CD4-positive, alpha-beta T cell treated with Interleukin-6 for 4 hours (primary cell): ENCODE results near the gene GNAZ.

Experiments
- DNase-seq: peaks from one replicate; pipeline ENCODE4 v3.0.0-alpha.2; 2020; ENCODE audit warnings: mixed read lengths

The GNAZ gene

DNA sequence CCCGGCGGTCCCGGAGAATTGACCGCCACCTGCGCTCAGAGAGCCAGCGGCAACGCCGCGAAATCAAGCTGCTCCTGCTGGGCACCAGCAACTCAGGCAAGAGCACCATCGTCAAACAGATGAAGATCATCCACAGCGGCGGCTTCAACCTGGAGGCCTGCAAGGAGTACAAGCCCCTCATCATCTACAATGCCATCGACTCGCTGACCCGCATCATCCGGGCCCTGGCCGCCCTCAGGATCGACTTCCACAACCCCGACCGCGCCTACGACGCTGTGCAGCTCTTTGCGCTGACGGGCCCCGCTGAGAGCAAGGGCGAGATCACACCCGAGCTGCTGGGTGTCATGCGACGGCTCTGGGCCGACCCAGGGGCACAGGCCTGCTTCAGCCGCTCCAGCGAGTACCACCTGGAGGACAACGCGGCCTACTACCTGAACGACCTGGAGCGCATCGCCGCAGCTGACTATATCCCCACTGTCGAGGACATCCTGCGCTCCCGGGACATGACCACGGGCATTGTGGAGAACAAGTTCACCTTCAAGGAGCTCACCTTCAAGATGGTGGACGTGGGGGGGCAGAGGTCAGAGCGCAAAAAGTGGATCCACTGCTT, 25.5 kb downstream of the GNAZ start:
- no peak for DNase-seq

DNA sequence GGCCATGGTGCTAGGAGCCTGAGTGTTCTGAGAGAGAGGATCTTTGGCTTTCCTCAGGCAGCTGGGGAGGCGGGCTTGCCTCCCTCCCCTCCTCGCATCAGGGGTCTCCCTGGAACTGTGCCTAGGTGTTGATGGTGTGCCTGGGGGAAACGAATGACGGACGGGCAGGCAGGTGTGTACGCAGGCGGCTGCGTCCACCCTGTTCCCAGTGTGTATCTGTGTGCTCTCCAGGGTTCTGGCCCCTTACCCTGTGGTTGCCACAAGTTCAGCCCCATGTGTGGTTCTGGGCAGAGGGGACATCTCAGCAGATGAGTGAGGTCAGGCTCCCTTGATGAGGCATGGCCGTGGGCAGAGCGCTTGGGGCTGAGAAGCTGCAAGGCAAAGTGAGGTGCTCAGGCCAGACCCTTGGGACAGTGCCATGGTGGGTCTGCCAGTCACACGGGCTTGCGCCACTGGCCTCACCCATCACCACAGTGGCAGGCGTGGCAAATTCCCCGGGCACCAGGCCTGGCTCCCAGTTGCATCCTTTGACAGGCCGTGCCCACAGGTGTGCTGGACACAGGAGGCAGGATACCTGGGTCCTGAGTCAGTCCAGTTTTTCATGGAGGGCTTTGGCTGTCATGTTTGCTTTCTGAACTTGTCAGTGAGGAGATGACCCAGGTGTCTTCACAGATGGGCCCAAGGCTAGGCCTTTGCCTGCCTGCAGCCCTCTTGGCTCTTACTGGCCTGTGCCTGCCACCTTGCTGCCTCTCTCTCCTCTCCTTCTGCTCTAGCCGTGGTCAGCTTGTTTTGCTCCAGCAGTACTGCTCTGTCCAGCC, 27.3 kb downstream of the GNAZ start:
- DNase-seq: no peak

DNA sequence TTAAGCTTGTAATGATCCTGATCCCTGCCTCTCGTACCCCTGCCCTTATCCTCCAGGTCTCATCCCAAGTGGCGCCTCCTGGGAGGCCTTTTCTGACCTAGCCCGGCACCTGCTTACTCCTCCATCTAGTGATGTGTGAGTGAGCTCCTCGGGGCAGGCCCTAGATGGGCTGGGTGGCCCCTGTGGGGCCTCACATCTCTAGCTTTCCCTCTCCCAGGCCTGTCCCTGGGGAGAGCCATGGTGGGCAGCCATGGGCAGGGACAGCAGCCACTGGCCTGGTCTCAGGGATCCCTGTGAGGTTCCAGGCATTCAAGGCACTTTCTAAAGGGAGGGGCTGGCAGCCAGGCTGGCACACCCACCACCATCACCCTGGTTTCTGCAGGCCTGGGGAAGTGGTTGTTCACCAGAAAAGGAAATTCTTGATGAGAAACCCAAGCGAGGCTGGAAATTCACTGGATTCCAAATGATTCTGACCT, 27.9 kb downstream of the GNAZ start:
- DNase-seq: no peak

DNA sequence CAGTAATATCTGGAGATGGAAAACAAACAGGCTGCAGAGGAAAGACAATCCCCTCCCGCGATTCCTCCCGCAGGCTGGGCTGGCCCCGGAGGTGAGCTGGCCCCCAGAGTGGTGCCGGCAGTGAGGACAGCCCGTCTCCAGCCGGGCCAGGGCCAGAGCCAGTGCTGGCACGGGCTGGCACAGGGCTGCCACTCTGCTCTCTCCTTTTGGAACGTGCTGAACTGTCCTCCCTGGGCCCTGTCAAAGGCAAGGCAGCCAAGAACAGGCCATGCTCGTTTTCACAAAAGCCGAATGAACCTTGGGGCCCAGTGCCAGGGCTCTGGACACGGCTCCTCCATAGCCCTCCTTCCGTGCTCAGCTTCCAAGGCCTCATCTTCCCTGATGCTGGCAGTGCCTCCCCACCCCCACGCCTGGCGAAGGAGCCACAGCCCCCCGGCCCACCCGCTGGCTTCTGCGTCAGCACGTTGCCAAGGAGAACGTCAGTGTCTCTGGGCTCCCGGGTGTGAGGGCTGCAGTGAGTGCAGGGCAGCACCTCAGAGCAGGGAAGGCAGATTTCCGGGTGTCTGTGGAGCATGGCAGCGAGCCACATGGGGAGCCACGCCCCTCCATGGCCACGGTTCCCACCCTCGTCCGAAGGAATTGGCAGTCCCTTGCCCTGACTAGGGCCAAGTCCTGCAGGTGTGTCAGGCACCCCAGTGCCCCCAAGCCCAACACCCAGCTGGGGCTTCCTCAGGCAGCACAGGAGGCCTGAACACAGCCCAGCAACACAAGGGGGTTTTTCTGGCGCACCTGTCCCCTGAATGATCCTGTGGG, 28.6 kb downstream of the GNAZ start:
- DNase-seq: no peak

DNA sequence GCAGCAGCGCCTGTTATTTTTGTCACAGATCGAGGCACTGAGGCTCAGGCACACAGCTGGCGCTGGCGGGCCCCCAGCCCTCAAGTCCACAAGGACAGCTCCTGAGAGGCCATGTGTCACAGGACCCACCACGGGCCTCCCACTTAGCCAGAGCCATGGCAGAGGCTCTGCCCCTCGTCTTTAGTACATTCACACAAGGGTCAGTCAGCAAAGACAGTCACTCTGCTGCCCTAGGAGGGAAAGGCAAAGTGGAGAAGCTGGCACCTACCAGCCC, 29.1 kb downstream of the GNAZ start:
- no peak for DNase-seq

DNA sequence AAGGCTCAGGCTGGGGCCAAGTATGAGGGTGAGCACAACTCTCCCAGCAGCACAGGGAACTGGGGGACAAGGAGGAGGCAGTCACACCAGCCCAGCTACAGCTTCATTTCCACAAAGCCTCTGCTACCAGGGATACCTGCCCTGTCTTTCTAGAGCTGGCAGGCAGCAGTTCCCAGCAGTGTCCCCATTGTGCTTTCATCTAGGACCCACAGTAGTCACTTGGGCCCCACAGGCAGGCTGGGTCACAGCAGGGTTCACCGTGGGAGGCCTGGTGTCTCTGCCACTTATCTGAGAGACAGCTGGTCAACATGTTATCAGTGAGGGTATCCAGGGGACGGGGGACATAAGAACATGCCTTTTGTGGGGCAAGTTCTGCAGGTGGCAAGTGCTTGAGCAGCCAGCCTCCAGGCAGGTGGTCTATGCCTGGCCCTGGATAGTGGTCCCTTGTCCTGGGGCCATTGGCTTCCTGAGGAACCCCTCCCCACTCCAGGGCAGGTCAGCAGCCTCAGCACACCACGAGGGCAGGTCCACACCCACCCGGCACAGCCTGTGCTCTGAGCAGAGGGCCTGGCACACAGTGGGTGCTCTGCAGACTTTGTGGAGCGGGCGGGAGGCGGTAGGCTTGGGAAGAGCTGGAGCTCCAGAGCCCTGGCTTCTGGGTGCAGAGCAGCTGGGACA, 29.9 kb downstream of the GNAZ start:
- DNase-seq: no peak

DNA sequence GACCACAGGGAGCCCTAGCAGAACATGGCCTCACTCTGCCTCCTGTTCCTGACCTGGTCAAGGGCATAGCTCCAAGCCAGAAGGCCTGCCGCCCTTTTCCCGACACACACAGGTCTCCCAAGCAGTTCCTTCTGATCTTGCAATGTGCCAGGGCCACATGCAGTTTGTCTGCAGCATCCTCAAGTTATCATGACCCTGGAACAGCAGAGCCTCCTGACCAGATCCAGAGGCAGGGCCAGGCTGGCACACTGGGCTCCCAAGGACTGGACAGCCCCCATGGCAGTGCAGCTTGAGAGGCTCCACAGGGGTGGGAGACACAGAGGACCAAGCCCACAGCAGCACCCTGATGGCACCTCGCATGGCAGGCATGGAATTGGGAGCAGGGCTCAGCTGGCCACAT, 31.2 kb downstream of the GNAZ start:
- no peak for DNase-seq

DNA sequence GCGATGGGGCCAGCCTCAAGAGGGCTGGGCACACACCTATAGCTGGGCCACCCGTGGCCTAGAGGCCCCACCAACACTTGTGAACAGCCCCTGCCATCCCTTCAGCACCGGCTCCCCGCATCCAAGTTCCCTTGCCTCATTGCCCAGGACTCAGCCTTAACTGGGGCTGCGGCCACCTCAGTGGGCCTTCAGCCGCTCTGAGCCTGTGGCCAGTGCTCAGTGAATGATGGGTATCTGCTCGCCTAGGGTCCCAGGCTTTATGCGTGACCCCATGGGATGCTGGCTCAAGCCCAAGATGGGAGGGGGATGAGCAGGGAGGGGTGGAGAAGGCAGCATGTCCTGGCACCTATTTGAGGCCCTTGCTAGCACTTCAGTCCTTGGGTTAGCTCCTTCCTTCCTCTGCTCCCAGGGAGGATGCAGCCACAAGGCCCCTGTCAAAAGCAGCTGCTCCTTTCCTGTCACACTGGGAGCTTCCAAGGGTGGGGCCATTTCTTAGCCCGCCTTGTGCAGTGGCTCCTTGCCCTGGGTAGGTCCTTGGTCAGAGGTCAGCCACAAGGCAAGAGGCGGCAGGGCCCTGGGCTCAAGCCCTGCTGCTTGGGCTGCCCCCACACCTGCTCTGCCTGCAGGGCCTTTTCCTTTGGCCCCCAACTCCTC, 31.8 kb downstream of the GNAZ start:
- DNase-seq: no peak

DNA sequence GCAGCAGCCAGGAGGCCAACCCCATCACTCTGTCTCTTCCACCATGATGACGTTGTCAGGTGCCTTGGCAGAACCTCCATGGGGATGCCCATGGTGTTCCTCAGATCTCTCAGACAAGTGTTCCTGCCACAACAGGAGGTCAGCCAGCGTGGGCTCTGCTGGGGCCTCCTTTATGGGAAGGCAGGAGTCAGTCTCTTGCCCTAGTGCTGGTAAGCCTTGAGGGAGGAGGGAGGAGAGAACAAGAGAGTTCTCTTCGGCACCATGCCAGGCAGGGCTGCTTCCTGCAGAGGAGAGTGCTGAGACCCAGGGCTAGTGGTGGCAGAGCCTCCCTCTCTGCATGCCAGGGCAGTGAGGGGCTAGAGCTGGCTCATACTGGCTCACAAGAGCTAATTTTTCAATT, 32.5 kb downstream of the GNAZ start:
- no peak for DNase-seq

DNA sequence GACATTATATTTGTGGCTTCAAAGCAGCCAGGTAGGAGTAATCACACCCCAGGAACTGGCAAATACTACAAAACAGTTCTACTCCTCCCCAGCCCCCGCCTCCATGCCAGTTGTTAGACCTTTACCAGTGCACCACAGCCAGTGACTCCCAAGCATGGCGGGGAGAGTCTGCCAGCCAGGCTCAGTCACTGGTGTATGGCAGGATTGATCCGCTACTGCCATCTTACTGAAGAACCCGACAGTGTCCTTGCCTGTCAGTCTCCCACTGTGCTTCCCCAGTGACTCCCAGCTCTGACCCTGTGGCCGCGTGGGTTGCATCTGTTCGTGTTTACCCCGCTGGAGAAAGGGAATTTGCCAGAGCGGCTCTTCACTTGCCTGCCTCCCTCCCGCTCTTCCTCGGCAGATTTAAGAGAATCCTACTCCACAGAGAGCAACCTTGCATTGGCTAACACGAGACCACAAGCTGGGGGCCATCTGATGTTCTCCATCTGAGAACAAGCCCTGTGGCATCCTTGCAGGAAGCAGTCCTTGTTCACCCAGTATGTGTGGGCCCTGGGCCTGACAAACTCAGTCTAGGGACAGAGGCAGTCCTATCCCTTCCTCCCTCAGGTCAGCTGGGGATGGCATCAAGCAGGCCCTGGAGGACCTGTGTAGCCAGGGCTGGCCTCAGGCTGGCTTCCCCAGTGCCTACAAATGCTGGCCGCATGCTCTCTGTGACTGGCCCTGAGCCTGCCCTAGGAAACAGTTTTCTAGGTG, 33.1 kb downstream of the GNAZ start:
- no peak for DNase-seq

DNA sequence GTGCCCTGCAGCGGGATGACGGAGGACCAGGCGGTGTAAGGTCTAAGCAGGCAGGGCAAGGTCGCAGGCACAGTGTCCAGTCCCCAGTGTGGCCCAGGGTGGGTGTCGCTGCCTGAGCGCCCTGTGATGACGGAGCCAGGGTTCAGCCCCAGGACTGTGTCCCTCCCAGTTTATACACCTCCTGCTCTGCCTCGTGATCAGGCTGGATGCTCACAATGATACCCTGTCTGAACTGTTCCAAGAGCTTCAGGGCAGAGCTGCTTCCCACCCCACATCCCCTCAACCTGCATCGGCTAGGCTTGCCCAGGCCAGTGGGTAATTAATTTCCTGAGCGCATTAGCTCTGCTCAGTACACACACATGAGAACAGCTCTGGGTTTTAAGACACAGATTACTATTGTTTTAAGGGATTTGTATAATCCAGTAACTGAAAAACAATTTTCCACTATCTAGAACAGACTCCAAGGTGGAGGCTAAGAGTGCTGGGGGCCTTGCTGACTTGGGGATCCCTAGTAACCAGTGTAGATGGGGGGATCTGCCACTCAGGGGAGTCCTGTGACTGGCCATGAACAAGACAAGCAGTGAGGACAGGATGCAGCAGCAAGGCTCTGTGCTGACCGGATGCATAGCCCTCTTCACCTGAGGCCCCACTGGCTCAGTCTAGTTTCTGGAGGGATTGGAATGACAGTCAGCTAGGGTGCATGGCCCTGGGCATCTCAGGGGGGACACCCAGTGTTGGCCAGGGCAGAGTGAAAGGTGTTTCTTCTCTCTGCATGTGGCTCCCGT, 34.1 kb downstream of the GNAZ start:
- DNase-seq: no peak

DNA sequence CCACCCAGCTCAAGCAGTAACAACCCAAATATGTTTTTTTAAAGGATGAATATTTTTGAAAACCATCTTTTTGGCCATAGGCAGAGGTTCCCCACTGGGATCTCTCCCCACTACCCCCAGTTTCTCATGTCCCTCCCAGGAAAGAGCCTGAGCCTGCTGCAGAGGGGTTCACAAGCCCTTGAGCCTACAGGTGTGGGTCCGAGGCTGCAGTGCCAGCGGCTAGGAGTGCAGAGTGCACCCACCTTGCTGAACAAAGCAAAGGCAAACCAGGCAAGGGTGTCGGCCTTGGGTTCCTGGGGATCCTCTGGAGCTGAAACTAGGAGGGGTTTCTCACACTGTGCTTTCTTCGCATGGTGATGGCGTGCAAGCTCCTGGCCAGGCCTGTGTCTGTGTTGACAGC, 35.0 kb downstream of the GNAZ start:
- DNase-seq: no peak

DNA sequence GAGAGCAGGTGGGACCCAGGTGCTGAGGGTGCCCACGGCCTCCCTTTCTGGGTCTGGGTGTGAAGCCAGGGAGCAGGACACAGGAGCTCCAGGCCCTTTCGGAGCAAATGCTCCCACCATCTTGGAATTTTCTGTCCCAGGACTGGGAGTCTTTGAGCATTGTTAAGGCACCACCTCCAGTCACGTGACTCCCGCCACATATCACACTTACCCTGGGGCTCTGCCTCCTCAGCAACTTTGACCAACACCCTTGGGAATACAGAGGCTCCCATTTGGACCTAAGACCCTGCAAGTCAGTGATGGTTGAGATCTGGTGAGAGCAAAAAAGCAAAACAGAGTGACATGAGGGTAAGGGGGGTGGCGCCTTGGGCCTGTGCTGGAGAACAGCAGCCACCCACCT, 35.6 kb downstream of the GNAZ start:
- no peak for DNase-seq

DNA sequence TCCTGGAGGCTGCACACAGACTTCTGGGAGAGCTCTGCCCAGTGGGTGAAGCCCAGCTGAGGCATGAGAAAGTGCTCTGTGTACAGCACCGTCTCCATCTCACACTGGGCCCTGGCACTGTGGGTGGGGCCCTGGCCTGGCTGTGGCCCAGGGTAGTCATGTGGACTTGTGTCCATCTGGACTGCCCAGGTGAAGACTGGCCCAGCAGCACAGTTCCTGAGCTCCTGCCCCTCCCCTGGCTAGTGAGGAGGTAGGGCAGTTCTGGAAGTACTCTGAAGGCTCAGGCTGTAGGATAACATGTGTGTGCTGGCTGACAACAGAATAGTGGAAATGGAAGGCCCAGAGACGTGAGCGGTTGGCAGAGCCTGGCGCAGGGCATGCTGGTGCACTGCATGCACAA, 36.0 kb downstream of the GNAZ start:
- no peak for DNase-seq

DNA sequence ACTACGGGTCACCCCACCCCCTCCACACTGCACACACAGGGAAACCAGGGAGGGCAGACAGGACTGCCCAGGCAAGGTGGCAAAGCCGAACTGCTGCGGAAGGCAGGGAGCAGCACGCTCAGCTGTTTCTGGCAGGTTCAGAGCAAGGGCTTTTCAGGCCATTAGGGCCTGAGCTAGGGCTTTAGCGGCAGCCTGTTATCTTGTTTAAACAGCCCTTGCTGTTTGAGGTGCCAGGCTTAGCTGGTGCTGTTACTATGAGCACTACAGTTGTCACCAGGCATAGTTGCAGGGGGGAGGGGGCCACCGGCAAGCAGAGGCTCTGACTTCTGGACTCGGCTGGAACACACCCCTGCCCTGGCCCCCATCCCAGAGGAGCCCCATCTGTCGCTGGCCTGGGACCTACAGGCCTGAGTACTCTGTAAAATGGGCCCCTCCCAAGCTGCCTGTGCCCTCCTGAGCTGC, 36.6 kb downstream of the GNAZ start:
- DNase-seq: no peak

DNA sequence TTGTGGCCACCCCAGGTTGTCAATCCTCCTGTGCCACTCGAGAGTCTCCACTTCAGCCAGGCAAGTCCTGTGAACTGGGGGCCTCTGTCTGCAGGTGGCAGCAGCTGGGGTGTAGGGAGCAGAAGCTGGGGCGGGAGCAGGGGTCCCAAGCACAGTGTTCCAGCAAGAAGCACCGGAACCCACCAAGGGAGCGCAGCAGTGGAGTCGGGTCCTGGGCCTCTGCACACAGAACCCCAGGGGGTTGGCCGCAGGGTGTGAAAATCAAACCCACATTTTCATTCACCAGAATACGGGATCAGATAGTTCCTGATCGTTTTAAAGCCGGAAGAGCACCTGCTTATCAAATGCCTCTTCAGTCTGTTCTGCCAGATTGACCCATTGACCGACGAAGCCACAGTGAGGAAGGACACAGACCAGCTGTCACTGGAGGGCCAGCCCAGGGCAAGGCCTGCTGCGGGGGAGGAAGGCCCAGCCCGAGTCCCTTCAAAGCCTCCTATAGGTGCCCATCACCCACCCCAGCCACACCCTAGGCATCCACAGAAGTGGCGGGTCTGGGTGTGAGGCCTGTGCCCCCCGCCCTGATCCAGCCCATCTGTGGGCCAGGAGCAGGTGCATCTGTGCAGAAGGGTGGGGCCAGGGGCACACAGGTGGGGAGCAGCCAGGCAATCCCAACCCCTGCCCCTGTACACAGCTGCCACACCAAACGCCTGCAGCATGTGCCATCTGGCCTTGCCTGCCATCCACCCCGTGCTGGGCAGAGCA, 37.3 kb downstream of the GNAZ start:
- DNase-seq: no peak

DNA sequence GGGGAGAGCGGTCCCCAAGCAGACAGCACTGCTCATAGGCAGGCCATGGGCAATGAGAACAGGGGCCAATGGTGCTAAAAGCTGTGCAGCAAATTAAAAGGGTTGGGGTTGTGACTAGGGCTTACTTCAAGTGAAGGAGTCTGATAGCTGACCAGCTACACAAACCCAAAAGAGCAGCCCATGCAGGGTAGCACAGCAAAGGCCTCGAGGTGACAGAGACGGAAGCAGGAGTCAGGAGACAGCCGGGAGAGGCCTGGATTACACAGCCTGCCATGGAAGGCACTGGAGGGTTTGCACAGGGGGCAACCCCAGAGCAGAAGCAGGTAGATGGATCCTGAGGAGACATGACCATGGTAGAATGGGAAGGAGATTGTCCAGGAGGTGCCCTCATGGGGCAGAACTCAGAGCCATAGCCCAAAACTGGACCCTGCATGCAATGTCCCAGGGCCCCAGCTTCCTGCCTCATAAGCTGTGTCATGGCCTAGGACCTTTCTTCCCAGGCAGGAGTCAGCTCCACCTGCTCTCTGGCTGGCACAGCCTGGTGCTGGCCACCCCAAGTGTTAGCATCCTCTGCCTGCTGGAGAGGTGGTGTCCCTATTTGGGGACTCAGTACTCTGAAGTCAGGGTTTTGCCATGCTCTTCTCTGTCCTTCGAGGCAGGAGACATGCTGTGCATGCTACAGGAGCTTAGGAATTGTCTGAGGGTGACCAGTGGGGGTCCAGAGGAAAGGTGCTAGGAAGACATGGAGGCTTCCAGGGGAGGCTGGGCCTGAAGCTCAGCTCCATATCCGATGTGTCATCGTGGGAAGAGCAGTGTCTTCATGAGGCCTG, 38.1 kb downstream of the GNAZ start:
- DNase-seq: no peak

DNA sequence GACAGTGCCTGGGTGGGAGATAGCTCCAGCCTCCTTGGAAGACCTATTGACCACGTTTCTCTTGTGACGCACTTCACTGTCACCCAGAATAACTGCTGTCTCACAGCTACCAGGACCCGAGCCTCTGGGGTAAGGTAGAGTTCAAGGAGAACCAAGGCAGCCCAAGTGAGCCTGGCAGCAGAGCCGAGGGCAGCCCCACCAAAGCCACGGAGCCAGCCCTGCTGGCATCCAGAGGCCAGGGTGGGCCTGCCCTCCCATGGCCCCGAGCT, 38.7 kb downstream of the GNAZ start:
- DNase-seq: no peak

DNA sequence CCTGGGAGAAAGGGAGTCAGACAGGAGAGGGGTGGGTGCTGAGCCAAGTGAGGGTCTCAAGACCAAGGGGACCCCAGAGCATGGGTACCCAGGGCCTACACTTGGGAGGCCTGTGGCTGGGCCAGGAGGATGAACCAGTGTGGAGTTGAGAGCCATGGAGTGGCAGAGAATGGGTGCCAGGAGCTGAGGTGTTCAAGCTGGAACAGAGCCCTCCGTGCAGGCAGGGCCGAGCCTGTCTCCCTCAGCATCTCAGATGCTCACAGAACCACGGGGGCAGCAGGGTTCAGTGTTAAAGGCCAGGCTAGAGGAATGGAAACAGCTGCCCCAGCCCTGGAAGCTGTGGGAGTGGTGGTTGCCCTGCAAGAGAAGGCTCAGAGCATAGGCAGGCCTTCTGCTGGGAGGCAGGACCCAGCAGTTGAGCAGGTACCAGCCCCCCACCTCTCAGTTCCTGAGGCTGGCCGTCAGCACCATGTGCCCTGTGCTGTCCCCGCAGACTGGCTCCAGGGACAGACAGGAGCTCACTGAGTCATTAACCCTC, 39.2 kb downstream of the GNAZ start:
- DNase-seq: no peak
